ENCODE results near the gene MAGI1. TPM values are rescaled to one million over a fixed set of nuclear protein-coding genes. Genes with fewer than 3 reads are reported as not detected.

The MAGI1 gene
- total RNA-seq, 1 donor from 2014 or later, result 0.49 TPM

DNA sequence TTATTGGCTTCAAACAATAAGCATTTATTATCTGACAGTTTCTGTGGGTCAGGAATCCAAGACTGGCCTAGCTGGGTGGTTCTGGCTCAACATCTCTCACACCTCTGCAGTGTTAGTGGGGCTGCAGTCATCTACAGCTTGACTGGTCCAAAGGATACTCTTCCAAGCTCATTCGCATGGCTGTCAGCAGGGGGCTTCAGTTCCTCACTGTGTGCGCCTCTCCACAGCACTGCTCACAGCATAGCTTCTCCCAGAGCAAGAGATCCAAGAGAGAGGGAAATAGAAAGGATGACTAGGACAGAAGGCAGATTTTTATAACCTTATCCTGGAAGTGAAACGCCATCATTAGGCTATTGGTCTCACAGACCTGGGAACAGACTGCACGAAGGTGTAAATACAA, 64.2 kb downstream of the MAGI1 start:
- intact Hi-C loops (cut with micrococcal nuclease), result no loop called here

DNA sequence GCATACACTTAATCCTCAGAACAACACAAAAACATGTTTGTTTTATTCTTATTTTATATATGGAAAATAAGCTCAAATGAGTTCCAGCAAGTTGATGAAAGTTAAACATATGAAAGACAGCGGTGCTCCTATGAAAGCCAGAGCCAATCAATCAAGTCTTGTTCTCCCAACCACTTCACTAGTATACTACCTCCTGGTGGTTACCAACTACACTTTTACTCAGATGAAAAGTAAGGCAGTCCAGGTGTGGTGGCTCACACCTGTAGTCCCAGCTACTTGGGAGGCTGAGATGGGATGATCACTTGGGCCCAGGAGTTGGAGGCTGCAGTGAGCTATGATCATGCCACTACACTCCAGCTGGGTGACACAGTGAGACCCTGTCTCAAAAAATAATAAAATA, 66.0 kb downstream of the MAGI1 start:
- intact Hi-C loops (cut with micrococcal nuclease), result no loop called here

DNA sequence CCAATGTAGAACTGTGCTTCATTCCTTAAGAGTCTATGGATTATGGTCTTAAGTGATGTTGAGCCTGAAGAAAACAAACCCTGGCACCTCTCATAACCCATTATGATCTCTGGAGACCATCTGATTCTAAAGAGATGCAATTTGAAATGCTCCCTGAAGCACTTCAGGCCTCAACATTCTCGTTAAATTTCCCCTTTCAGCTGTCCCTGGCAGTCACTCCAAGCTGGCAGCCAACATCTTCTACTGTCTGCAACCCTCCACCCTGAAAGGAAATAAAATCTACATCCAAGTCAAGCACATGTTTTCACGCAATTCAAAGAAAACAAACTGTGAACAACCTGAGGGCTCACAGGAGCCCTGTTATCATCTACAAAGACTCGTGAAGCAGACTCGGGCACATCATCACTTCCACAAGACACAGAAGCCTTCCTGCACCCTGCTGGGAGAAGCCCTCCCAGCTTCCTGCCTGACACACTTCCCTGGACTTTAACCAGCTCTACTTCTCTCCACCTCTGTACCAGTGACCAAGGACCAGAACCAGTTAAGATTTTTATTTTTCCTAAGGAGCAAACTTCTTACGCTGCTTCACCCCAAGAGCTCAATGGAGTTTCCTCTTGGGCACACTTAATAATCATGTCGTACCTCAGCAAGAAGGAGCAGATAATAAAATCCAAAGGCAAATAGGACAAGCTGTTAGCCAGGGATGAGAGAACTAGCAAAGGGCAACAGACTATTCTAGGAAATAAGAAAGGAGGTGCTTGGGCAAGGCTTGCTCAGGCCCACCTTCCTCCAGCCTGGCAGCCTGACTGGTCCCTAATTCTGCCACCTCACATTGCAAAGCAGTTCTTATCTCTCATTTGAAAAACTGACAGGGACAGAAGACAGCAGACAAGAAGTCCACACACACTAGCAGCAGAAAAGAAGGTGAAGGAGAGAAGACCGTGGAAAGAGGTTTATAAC, 67.1 kb downstream of the MAGI1 start:
- intact Hi-C loops (cut with micrococcal nuclease), result no loop called here

DNA sequence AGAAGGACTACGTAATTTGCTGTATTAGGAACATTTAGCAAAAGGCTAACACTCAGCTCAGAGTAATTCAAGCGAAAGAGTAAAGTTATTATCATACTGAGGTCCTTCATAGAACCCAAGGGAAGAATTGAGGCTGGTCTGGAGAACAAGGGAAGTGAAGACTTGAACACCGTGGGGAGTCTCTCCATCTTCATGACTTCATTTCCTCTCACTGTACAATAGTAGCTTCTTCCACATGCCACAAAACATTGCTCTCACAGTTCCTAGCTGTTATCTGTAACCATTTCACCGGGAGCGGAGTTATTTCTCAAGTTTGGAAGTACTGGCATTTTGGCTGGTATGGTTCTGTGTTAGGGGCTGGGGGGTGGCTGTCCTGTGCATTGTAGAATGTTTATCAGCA, 69.7 kb downstream of the MAGI1 start:
- intact Hi-C loops (cut with micrococcal nuclease), result no loop called here

DNA sequence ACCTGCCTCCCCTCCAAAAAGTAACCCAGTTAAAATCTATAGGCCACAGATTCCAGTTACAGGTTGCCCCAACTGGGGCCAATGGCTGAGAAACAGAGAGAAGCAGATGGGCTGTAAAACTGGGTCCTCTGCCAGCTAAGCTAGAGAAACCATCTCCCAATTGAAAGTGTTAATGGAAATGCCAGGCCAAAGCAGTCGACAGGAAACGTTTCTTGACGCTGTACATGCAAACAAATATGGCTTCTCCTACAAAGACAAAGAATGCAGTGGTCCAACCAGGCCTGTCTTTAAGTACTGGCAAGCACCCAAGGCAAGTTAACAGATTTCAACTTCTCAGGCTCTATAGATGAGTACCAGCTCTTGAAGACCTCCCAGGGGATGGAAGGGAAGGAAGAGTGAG, 71.3 kb downstream of the MAGI1 start:
- intact Hi-C loops (cut with micrococcal nuclease), result no loop called here

DNA sequence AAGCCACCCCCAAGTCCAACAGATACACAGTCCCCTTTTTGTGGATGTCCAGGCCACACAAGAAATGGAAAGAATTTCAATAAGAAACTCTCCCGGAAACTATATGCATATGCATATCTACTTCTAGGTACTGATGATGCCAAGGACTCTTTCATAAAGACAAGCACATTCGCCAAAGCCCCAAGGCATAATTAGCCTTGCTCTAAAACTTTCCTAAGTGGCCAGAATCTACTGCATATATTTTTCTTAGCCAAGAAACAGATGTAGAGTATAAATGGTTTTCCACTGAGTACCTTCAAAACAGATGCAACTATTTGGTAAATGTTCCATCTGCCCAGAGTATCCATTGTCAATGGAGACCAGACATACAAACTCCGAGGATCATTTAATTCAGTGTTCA, 73.9 kb downstream of the MAGI1 start:
- intact Hi-C loops (cut with micrococcal nuclease), result no loop called here

DNA sequence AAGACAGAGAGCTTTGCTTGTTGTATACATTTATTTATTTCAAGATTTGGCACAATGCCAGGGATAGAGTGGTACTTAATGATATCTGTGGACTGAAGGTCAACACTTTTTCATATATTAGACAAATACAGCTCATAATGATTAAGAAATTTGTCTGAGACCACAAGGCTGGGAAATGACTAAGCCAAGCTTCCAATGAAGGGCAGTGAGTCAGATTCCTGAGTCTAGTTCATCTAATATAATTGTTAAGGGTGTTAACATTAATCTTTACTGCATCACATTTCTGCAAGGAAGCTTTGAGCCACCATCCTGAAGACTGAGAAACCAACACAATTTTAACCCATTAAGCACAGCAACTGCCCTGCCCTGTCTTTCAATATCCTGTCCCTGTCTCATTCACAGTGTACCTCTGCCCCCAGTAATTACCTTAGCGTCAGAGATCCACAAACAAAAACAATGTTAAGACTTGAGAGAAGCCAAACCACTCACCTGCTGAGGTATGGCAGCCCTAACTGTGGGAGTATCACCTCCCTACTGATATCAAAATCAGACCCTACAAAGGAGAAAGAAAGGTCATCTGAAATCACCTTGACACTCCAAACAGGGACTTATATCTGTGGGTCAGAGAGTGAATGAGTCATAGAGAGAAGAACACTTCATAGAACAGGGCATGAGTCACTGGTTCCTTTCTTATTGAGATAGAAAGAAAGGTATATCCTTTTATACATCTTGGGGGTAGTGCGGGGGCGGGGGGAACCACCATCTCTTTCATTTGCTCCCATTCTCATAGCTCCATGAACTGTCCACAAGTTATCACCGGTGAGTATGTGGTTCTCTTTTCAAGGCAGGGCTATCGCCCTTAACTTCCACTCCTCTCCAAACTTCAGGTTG, 74.7 kb downstream of the MAGI1 start:
- intact Hi-C loops (cut with micrococcal nuclease), result no loop called here

DNA sequence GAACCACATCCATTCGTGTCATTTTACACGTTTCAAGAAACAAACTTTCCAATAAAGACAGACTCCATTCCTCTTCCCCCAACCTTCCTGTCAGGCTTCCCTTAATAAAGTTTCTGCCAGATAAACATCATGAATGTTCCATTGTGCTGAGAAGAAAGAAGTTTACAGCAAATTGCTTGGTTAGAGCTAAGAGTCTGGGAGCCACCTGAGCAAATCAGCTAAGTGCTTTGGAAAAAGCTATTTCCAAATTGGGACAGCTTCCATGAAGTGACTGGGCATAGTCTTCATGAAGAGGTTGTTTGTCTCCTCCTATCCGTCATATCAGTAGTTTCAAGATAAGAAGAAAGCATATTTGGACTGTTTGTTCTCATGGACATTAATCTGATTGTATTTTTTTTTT, 77.0 kb downstream of the MAGI1 start:
- intact Hi-C loops (cut with micrococcal nuclease), result no loop called here

DNA sequence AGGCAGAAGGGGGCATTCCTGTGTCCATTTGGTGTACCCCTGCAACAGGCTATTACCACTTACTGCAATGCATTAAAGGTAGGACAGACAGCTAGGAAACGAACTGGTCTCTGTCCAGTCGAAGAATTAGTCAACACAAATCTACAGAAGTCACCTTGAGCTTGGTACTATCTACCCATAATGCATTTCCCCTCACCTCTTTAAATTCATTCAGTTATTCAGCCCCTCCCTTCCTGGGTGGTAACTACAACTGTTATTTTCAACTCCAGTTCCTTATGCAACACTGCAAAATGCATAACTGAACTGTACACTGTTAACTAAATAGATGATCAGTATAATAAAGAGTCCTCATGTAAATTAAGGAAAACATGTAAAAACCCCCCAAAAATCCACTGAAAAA, 77.6 kb downstream of the MAGI1 start:
- intact Hi-C loops (cut with micrococcal nuclease), result no loop called here

DNA sequence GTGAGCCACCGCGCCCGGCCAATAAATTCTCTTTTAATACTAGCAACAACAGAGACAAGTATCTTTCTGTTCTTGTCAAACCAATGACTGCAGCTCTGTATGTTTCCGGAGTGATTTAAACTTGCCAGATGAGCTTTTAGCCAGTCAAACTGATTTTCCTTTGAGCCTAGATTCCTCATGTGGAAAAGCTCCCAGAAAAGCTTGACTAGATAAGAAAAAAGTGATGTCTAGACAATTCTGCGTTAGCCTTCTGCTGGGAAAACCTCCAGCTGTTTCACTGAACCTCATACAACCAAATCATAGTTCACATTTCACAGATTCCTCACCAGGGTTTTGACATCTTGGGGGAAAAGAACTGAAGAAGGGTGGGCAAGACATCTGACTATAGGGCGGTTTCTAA, 78.6 kb downstream of the MAGI1 start:
- intact Hi-C loops (cut with micrococcal nuclease), result no loop called here

DNA sequence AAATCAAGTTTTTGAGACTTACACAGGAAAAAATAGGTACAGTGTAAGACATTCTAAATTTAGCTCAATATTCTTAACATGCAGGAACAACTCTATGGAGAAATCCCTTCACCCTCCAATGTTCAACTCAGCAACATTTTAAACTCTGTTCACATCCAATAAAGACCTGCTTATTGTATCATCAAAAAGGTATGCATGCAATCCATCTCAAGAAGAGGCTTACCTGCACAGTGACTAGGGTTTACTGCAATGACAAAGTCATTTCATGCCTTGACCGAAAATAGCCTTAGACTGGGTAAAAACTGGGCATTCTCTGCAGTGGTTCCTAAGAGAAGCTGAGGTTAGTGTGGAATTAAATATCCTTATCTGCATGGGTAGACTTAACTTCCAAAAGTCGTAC, 80.5 kb downstream of the MAGI1 start:
- intact Hi-C loops (cut with micrococcal nuclease), result no loop called here

DNA sequence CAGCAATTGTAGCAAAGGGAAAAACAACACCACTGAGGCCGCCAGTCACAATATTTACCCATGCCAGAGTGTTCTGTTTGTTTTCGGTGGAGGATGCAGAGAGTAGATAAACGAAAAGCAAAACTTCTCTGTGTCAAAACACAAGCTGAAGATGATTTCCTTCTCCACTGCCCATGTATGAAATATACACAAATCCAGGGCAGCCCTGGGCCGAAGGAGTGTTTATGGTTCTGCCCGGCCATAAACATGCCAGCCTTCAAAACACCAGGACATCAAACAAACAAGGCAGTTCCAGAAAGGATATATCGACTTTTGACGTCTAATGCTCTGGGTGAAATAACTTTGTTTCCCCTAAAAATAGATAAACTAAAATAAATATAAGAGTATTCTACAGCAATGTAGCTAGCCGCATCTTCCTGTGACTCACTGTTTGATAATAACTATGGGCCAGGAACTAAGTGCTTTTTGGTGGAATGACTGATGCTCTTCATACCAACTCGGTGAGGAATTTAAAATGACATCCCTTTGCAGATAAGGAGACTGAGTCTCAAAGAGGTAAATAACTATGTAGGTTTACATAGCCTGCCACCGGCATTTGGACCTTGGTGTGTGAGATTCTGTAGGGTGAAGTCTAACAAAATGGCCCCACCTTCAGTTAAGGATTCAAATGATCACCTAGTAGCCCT, 82.8 kb downstream of the MAGI1 start:
- intact Hi-C loops (cut with micrococcal nuclease), result no loop called here

DNA sequence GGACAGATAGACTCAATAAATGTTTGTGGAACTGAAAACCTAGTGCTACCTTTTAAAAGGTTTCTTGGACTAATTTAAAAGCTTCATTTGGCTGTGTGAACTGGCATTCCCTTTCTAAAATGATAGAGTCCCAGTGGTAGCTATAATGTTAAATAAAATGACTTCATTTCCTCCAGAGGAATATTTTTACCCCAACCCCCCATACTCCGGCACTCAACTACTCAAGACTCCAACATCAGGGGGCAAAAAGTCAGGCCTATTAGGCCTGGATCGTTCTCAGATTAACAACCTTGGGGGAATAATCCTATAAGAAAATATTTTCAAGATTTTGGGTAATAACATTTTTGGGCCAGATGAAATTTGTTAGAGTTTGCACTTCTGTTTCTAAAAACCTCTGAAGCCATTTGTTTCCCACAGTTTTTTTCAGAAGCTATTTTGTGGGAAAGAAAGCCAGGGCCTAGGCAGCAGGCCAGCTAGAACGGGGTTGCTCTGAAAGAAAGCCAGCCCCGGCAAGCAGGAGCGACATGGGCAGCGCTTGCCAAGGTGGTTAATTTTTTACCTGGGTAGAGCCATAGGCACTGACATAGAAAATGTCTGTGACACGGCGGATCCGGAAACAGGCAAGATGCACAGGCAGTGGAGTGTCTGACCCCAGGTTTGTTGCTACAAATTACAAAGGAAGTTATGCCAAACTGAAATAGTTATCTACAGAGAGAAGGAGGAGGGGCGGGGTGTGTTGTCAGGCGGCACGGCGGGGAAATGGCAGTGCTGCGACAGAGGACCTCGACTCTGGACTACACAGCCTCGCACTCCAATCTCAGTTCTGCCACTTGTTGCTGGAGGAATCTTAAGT, 84.6 kb downstream of the MAGI1 start:
- intact Hi-C loops (cut with micrococcal nuclease), result no loop called here

DNA sequence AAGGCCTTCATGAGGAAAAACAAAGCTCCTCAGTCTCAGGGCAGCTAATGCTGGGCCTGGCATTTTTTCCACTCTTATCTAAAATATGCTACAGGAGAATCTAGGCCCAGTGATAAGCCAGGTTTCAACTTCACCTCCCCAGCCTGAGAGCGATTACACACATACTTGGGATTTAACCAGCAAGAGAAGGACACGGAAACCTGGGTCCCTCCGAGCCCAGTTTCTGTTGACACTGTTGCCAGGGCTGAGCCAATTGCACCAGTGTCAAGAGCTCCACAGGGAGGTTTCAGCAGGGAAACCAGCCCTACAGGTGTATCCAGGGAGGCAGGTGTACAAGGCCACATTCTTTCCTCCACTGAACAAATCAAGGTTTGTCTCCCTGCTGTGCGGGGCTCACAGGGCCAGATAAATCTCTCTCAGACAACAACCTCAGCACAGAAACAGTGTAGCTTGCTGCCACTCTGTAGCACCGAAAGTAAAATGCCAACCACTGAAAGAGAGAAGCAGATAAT, 85.4 kb downstream of the MAGI1 start:
- intact Hi-C loops (cut with micrococcal nuclease), result no loop called here

DNA sequence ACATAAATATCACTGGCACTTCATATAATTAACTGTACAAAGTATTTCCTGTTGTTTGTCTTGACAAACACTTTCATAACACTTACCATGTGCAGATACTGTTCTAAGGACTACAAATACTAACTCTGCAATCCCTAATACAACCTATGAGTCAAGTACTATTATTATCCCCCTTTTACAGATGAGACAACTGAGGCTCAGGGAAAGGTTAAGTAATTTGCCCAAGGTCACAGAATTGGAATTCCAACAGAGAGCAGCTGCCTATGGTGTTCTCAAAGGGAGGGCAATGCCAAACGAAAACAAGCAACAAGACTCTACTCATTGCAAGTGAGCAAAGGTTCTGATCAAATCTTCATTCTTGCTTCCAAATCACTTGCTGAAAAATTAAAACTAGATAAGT, 85.9 kb downstream of the MAGI1 start:
- intact Hi-C loops (cut with micrococcal nuclease), result no loop called here

DNA sequence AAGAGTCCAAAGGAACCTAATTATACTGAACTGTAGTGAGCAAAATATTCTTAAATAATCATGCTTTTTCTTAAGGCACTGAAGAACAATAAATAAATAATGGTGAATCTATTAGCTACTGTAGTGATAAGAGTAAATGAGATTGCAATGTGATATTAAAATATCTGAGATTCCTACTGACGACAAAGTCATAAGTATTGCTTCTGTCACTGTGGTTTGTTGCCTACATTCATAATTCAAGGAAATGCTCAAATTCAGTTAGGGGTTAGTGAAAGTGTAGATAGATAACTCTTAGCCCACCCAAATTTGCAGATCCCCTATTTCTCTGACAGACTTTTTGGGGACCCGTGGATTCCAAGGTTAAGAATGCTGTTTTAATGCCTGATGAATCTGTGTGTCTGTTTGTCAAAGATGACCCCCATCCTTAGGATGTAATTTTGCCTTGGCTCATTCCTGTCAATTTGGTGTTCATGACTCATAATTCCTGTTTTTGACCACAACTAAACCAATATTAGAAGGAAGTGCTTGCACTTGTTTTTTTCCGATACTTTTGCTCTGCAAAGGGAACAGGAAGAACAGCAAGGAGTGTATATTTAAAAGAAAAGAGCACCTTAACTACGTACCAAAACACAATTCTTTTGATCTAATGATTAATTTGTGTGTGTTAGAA, 86.7 kb downstream of the MAGI1 start:
- intact Hi-C loops (cut with micrococcal nuclease), result no loop called here

DNA sequence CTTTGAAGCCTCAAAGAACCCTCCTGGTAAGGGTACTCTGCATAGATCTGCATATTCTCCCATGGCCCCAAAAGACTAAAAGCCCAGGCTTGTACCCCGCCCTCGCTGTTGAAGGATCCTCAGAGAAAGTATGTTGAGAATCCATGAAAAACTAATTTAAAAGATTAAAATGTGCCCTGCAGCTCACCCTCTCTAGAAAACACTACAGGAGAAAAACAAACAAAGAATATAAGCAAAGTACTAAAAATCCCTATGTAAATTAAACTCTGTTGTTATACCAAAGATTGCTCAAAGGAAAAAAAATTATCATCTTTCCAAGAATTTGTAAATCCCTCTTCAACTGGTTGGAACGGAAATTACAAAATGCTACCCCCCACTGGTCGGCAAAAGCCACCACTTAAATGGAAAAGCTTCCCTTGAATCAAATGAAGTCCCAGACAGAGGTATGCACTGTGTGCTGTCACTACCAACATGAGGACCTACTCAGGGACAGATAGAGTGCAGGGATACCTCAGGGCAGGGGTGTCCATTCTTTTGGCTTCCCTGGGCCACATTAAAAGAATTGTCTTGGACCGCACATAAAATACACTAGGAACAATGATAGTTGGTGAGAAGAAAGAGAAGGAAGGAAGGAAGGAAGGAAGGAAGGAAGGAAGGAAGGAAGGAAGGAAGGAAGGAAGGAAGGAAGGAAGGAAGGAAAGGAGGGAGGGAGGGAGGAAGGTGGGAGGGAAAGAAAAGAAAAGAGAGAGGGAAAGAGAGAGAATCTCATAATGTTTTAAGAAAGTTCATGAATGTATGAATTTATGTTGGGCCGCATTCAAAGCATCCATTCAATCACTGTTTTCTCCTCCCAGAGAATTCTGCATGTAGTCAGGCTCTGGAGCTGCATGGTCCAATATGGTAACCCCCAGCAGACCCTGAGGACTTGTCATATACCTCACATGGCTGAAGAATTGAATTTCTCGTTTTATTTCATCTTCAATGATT, 88.1 kb downstream of the MAGI1 start:
- intact Hi-C loops (cut with micrococcal nuclease), result no loop called here

DNA sequence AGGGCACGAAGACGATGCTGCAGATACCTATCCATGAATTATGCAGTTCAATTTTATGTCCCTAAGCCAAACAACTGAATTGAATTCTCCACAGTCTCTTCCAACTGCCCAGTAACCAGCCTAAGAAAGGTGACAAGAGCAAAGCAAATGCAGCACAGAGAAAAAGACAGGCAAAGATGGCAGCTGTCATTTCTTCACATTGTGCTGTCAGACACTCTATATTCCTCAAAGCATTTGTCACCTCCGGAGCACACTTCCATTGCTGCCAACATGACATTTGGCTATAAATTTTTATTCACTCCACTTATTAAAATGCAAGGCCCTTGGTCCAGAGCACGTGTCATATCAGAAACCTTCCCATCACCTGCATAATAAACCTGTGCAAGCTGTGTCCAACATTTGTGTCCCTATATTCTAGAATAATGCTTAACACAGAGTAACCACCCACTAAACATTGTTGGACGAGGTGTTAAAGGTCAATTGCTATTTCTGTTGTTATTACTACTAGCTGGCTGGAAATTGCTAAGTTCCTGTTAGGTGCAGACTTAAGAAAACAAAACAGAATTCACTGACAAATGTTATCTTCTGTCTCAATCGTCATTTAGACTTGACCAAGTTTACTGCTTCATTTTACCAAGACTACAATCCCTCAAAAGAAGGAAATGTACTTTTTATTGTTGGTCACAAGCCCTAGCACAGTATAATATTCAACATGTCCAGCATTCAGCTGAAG, 89.7 kb downstream of the MAGI1 start:
- intact Hi-C loops (cut with micrococcal nuclease), result no loop called here
